Ascending aorta (tissue), 2 donors: Measurements from ENCODE around the gene ZDHHC21. TPM values are rescaled to one million over a fixed set of nuclear protein-coding genes. Genes with fewer than 3 reads are reported as not detected.

Experiments
- DNase-seq, 2 donors: peaks; one replicate each; pipeline ENCODE4 v3.0.0-alpha.2; 2019; ENCODE audit warnings: low spot score in 2 of 2
- H3K27ac ChIP-seq, 2 donors: fragments of 200-600 bp; sonication (generic); one replicate each; pipeline ENCODE4 v1.5.1; 2016 to 2017; ENCODE audit warnings: mild to moderate bottlenecking in 1 of 2
- H3K27me3 ChIP-seq: fragments of 200-600 bp; sonication (generic); one replicate; pipeline ENCODE4 v1.5.1; 2017
- H3K36me3 ChIP-seq, 2 donors: fragments of 200-600 bp; sonication (generic); one replicate each; pipeline ENCODE4 v1.5.1; 2016
- H3K4me1 ChIP-seq, 2 donors: fragments of 200-600 bp; sonication (generic); one replicate each; pipeline ENCODE4 v1.5.1; 2016 to 2017; ENCODE audit warnings: mild to moderate bottlenecking in 1 of 2
- H3K4me3 ChIP-seq, 2 donors: fragments of 200-600 bp; sonication (generic); one replicate each; pipeline ENCODE4 v1.5.1; 2016 to 2017; ENCODE audit warnings: mild to moderate bottlenecking in 1 of 2
- H3K9me3 ChIP-seq, 2 donors: fragments of 200-600 bp; sonication (generic); one replicate each; pipeline ENCODE4 v1.5.1; 2016
- intact Hi-C: fragments of 100-400 bp; cut with DNase I; formaldehyde crosslinking; loops from one replicate; pipeline ENCODE4 v1.15.1; 2023
- total RNA-seq: library from RNA; depleted of rRNA; stranded (reverse); fragments of >200 nt; gene quantifications from one replicate; pipeline ENCODE4 v1.1.0, GENCODE V29; 2016
- TF ChIP-seq, protein P1 (sequence below), 3 experiments: fragments of 200-600 bp in 2 of 3; fragments of 450-650 bp in 1 of 3; sonication (generic) in 2 of 3; IDR thresholded peaks; one replicate each; pipeline ENCODE4 v1.5.1; 2016 to 2019; ENCODE audit warnings: antibody characterized with exemption in 3 of 3, mild to moderate bottlenecking in 1 of 3, moderate library complexity in 1 of 3

ZDHHC21 gene
- total RNA-seq, 1 donor from 2014 or later: 2.3 TPM

DNA sequence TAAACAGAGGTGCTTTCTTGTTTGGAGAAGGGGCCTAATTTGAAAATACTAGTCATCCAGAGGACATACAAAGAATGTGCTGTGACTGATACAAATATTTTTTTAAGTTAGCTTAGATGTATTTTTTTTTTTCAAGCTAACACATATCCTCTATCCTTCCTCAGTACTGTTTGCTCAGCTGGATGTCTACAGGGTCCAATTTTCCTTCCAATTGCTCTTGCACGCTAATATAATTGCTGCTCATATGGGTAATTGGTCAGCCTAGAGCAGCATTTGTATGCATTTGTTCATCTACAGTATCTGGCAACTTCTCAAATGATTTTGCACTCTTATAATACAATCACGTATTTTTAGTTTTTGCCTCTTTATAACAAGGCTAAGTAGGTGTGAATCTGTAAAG, 84.7 kb downstream of the ZDHHC21 start:
- Histone ChIP-seq H3K27ac (no peak overlapping the region), H3K27me3 (no peaks in the 10 kb centered on the region), H3K4me1 (no peaks in the 10 kb centered on the region), H3K9me3 (no peaks in the 10 kb centered on the region), H3K4me3 (no peak overlapping the region), H3K36me3 (no peaks in the 10 kb centered on the region)
- DNase-seq: no peak
- intact Hi-C loops: no loop called here
- TF ChIP-seq, protein P1, sequence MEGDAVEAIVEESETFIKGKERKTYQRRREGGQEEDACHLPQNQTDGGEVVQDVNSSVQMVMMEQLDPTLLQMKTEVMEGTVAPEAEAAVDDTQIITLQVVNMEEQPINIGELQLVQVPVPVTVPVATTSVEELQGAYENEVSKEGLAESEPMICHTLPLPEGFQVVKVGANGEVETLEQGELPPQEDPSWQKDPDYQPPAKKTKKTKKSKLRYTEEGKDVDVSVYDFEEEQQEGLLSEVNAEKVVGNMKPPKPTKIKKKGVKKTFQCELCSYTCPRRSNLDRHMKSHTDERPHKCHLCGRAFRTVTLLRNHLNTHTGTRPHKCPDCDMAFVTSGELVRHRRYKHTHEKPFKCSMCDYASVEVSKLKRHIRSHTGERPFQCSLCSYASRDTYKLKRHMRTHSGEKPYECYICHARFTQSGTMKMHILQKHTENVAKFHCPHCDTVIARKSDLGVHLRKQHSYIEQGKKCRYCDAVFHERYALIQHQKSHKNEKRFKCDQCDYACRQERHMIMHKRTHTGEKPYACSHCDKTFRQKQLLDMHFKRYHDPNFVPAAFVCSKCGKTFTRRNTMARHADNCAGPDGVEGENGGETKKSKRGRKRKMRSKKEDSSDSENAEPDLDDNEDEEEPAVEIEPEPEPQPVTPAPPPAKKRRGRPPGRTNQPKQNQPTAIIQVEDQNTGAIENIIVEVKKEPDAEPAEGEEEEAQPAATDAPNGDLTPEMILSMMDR (IDR thresholded peaks at IDR 0.05): no peak

DNA sequence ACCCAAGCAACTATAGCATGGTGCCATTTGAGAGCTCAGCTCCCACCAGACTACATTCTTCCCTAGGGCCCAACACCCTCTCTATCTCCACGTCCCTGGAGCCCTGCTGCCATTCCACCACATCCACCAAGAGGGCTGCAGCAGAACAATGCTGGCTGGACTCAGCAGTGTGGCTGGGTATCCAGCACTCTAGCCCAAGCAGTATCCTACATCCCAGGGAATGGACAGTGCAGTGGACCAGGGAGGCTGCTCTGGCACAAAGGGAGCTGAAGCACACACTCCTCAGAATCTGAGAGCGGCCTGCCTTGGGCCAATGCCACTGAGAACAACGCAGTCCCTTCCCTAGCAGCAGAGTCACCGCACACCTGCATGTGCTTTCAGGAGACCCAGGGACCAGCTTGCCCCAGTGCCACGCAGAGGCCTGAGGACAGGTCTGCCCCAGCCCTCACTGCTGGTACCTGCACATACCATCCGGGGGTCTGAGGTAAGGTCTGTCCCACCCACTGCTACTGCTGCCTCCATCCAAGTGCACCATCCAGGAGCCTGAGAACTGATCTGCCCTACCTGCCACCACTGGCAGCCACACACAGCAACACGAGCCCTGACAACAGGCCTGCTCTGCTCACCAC, 95.9 kb downstream of the ZDHHC21 start:
- no peak overlapping the region for H3K4me3 ChIP-seq
- no peak overlapping the region for H3K27ac ChIP-seq
- H3K36me3 ChIP-seq: peaks cover 8 to 11% of the 10 kb centered on the region in 2 donors
- H3K9me3 ChIP-seq: peaks cover 0 to 18% of the 10 kb centered on the region in 2 donors
- no peaks in the 10 kb centered on the region for H3K4me1 ChIP-seq
- TF ChIP-seq, protein P1 (IDR thresholded peaks at IDR 0.05): no peak
- intact Hi-C loops: no loop called here
- DNase-seq: no peak
- H3K27me3 ChIP-seq: no peaks in the 10 kb centered on the region

DNA sequence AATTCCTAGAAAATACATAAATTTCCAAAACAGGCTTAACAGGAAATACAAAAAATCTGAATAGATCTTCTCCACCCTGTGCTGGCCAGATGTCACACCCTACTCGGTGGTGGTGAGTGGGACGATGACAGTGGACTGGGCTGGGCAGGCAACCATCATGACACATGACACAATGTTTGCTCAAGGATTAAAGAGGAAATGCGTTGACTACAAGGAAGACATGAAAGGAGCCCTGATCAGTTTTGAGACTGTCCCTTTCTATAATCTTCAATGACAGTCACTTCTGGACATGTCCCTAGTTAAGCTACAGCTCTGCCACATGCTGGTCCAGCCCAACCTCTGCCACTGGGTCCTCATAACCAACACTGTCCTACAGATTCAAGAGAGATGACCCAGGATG, 99.8 kb downstream of the ZDHHC21 start:
- TF ChIP-seq, protein P1 (IDR thresholded peaks at IDR 0.05): no peak
- Histone ChIP-seq H3K36me3 (peaks cover 8 to 11% of the 10 kb centered on the region in 2 donors), H3K4me1 (no peaks in the 10 kb centered on the region), H3K9me3 (peaks cover 0 to 10% of the 10 kb centered on the region in 2 donors), H3K27me3 (no peaks in the 10 kb centered on the region), H3K27ac (no peak overlapping the region), H3K4me3 (no peak overlapping the region)
- no peak for DNase-seq
- intact Hi-C loops: no loop called here

DNA sequence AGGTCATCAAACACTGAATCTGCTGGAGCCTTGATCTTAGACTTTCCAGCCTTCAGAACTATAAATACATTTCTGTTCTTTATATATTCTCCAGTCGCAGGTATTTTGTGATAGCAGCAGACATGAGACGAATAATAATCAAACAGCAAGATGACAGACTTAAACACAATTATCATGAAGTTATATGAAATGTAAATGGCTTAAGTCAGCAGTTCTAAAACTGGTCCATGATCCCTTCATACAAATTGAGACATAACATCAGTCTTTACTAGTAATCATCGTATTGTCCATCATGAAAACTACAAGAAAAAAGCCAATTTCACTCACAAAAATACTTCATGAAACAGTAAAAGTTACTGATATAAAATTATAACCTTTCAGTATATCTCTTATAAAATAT, 101.8 kb downstream of the ZDHHC21 start:
- H3K36me3 ChIP-seq: peaks cover 6 to 8% of the 10 kb centered on the region in 2 donors
- H3K4me3 ChIP-seq: no peak overlapping the region
- H3K9me3 ChIP-seq: peaks cover 0 to 10% of the 10 kb centered on the region in 2 donors
- intact Hi-C loops: no loop called here
- H3K27me3 ChIP-seq: no peaks in the 10 kb centered on the region
- TF ChIP-seq, protein P1 (IDR thresholded peaks at IDR 0.05): no peak
- H3K27ac ChIP-seq: no peak overlapping the region
- no peaks in the 10 kb centered on the region for H3K4me1 ChIP-seq
- DNase-seq: no peak

DNA sequence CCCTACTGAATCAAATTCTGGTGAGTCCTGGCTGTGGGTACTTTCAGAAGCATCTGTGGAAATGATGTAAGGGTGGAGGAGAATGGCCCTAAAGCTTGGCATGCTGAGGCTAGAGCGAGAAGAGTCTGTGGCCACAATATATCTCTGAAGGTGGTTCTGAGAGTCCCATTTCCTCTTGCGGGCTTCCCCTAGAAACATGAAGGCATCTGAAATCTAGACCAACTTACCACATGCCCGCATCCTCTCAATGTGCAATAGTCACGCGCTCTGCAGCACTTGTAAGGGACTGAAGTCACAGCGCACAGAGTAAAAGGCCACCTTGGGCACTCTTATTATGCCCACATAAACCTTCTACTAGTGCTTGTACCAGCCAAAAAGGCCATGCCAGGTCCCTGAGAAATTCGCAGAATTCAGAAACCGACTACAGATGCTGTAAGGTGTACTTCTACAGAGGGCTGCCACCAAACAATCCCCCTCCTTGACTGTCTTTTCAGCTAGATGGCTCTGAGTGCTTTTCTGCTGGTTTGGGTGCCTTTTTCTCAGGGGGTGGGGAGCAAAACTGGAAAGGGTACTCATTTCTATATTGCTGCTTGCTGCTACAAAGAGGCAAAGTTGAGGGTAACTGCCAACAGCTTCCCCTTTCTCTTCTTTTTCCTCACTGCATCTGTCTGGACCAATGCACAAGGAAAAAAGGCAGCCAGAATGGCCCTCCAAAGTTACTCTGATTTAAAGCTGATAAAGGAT, 107.3 kb downstream of the ZDHHC21 start:
- Histone ChIP-seq H3K27me3 (no peaks in the 10 kb centered on the region), H3K4me3 (no peak overlapping the region), H3K27ac (no peak overlapping the region), H3K36me3 (no peaks in the 10 kb centered on the region), H3K9me3 (peaks cover 0 to 4% of the 10 kb centered on the region in 2 donors), H3K4me1 (no peaks in the 10 kb centered on the region)
- no peak for DNase-seq
- intact Hi-C loops: no loop called here
- TF ChIP-seq, protein P1 (IDR thresholded peaks at IDR 0.05): no peak
